OCI-LY3 (cell line): ENCODE data around the gene NLN.

Source experiments
- EZH2phosphoT487 ChIP-seq: fragments of 200-600 bp; shearing (Covaris generic); IDR thresholded peaks from 2 replicates; pipeline ENCODE4 v1.6.1; 2018; ENCODE audit warnings: antibody characterized with exemption, mixed run types, low read depth
- TF ChIP-seq, protein P1 (sequence below): fragments of 200-600, 300-600 bp; sonication (generic); IDR thresholded peaks from 2 replicates; pipeline ENCODE4 v1.5.1; 2014; ENCODE audit warnings: antibody characterized with exemption, low read length, low read depth

DNA sequence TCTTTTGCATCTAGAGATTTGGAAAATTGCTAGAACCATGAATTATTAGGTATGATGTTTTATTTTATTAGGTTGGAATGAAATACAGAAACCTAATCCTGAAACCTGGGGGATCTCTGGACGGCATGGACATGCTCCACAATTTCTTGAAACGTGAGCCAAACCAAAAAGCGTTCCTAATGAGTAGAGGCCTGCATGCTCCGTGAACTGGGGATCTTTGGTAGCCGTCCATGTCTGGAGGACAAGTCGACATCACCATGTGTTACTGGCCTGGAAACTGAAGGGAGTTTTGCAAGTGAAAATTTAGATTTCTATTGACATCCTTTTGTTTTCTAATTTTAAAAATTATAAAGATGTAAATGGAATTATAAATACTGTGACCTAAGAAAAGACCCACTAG, 100.7 kb downstream of the NLN start:
- TF ChIP-seq, protein P1, sequence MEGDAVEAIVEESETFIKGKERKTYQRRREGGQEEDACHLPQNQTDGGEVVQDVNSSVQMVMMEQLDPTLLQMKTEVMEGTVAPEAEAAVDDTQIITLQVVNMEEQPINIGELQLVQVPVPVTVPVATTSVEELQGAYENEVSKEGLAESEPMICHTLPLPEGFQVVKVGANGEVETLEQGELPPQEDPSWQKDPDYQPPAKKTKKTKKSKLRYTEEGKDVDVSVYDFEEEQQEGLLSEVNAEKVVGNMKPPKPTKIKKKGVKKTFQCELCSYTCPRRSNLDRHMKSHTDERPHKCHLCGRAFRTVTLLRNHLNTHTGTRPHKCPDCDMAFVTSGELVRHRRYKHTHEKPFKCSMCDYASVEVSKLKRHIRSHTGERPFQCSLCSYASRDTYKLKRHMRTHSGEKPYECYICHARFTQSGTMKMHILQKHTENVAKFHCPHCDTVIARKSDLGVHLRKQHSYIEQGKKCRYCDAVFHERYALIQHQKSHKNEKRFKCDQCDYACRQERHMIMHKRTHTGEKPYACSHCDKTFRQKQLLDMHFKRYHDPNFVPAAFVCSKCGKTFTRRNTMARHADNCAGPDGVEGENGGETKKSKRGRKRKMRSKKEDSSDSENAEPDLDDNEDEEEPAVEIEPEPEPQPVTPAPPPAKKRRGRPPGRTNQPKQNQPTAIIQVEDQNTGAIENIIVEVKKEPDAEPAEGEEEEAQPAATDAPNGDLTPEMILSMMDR, result no peak
- no peak for TF ChIP-seq EZH2phosphoT487
